GM21619 (cell line): ENCODE measurements around the gene MTMR12.
"Not testable (repeated sequence)": the region's sequence is repeated elsewhere in the genome, so short reads cannot be mapped to it uniquely, and the experiment has no call there.

Source experiments
- ATAC-seq: cut with Tn5 transposase; IDR thresholded peaks from one replicate; pipeline ENCODE4 v1.9.1; 2021; ENCODE audit not compliant: unreplicated experiment

The MTMR12 gene

DNA sequence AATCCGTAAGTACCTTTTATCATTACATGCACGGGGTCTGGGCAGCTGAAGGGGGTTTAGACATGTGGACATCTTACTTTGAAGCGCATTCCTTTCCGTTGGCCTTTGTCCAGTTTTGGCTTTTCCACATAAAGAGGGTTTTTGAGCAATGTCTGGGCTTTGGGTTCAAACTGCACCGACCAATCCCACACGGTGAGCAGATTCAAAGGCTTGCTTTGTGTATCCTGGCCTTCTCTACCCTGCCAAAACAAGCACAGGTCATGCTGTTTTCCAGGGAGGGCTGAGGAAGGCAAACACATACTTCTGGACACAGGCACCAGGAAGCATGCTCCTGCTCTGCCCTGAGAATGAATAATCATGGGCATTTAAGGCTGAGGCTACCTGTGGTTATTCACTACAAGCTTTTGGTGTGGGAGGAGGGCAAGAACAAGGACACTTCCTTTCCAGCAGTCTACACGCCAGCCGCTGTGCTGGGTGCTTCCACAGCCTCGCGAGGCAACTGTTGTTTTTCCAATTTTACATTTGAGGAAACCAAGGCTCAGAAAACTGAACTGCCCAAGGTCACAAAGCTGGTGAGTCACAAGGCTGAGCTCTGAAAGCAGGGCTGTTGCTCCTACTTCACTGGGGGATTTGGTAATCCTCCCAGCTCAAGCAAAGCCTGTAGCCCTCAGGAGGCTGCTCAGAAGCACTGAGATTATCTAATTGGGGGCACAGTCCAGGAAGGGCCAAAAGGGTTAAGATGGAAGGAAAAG, 78.9 kb downstream of the MTMR12 start:
- ATAC-seq = no peak

DNA sequence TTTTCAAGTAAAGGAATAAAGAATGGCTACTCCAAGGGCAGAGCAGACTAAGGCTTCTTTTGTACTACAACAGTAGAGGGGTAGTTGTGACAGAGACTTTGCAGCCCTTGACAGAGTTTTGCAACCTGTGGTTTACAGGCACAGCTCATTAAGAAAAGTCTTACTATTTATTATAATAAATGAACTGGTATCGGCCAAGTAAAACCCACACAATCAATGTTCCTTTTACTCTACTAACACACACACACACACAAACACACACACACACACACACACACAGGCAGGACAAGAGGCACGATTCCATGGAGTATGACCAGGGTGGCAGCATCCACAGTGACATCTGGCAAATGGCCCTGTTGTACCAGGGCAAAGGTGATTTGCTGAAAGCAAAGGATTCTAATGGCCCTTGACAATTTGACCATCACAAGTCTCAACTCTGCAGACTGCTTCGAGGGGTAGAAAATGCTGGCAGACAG, 79.5 kb downstream of the MTMR12 start:
- ATAC-seq = no peak

DNA sequence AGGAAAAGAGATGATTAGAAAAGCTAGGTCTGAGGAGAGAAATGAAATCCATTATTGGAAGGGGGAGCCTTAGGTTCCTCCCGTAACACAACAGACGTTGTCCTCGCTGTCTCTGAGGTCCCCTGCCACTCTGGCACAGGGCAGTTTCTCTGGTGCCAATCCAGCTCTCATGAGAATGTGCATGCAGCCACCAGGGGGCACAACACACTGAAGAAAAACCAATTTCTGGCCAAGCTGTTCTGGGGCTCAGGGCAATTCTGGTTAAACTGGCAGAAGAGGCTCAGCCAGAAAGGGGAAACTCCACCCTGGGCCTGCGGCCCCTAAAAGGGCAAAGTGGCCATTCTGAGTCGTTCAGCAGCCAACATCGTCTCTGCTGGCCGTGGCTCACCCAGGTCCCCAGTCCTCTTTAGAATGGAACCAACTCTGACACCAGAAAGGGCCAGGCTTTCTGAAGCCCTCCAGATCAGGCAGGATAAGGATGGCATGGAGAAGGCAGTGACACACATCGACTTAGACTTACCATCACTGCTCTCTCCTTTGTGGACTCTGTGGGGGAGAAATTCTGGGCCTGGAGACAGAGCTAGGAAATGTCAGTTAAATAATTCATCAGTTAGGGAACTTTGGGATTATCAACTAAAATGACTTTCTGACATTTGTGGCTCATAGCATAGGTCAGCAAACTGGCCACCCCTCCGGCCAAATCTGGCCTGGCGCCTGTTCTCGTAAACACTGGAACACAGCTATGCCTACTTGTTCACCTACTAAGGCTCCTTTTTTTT, 80.1 kb downstream of the MTMR12 start:
- ATAC-seq = peak; percentile 89

DNA sequence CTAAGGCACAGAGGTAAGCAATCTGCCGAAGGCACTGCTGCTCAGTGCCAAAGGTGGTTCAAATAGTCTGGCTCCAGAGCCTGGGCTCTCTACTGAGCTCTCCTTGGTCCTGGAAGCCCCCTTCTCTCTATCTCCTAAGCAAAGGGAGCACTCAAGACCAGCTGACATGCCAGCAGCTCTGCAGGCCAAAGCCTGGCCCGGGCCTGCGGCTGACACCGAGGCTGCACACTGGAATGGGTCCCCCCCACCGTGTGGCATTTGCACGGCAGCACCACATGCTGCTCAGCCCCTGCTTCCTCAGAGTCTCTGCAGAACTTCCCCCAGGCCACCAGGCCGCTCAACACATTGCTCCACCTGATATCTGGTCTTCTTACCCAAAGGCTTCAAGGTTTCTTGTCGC, 80.8 kb downstream of the MTMR12 start:
- ATAC-seq = peak; percentile 17

DNA sequence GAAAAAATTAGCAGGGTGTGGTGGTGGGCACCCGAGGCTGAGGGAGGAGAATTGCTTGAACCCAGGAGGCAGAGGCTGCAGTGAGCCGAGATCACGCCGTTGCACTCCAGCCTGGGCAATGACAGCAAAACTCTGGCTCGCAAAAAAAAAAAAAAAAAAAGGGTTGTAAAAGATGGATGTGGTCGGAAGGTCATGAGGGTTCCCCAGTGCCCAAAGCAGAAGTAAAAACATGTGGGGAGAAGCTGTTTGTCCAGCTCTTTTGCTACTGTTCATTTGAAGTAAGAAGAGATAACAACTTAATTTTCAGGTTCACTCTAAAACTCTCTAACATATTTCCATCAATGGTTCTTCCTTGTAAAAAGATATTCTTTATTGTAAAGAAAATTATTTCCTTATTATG, 81.5 kb downstream of the MTMR12 start:
- ATAC-seq = no peak

DNA sequence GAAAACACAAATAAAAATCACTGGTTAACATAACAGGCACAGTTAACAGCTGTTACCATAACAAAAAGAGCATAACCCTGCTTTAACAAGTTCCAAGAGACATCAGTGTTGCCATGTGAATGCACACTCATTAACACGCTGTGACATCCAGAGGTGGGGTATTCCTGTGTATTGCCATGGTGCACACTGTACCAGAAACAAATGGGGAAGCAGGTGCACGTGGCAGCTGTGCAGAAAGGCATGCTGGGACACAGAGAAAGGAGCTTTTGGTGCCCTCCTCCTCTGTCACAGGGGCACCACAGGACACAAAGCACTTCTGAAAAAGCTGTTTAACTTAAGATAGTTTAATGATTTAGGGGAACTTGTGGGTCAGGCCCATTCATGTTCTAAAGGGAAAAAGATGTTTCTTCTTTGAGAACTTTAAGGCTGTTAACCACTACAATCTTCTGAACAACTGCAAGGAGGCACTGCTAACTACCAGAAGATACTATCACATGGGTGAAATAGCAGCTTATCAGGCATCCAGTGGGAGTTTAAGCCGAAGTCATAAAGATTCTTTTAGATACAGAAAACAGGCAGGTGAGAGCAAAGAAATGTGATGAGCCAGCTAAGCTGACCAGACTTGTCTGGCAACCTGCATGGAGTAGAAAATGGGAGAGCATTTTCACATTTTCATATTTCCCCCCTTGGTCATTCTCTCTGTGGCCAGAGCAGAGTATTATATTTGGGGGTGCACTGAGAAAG, 82.2 kb downstream of the MTMR12 start:
- no peak for ATAC-seq

DNA sequence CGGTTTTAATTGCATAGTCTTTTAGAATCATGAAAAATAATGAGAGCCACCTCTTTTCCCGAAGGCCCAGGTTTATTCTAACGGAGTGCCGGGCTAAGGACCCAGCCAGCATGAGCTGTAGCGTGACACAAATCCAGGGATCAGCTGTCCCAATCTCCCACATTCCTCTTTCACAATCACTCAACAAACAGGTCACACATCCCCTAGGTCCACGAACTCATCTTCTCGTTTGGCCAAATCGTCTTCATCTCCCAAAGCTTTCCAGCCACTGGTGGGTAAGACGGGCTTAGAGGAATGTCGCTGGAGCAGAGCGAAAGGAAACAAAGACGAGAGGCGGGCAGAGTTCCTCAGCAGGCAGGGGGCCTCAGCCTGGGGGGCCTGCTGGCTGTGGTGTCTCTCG, 83.2 kb downstream of the MTMR12 start:
- no peak for ATAC-seq

DNA sequence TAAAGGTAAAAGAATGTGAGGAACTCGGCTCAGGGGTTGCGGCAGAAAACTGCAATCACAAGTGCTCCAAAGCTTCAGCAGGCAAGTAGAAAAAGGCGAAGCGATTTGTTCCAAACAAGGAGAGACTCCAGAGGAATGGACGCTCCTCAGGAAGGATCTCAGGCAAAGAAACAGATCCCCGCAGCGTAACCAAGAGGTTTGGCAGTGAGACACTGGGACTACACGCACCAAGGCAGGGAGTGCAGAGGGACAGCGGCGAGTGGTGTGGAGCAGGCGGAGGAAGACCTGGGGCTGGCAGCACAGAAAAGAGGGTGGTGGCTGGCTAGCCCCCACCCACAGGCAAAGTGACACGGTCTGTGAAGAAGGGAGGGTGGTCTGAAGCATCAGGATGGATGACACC, 83.9 kb downstream of the MTMR12 start:
- no peak for ATAC-seq

DNA sequence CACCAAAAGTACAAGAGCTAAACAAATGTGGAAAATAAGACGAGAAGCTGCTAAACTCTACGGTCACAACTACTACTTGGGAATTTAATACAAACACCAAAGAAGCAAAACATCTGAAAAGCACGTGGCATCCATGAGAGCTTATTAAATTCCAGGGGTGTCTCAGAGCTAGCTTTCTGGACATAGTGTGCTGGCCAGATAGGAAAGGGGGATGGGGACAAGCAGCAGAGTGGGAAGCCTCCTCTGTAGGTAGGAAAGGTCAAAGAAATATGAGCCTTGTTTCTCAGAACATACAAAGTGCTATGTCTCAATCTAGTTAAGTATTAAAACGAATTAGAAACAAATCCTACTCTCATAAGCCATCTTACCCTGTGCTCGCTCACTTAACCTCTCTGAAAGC, 87.3 kb downstream of the MTMR12 start:
- ATAC-seq = no peak

DNA sequence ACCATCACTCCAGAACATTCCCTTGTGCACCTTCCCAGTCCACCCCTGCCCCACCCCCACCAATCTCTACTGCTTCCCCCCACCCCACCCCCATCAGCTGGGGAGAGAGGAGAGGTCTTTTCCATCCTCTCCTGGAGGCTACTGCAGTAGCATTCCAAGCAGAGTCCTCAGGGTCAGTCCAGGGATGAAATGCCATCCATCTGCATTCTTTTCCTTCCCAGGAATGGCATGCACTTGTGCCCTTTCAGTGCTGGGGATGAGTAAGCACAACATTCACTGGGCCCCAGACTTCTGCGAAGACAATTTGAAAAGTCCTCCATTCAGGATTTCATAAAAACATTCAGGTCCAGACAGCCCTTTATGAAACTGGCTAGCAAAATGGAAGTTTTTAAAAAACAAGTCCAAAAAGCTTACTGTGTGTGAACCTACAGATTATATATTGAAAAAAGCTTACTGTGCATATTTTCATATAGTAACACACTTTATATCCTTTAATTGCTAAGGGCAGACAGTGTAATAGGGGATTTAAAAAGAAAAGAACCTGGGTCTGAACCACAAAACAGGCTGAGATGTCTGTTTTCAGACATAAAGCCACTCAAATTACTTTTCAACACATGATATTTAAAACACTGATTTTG, 88.6 kb downstream of the MTMR12 start:
- ATAC-seq = no peak

DNA sequence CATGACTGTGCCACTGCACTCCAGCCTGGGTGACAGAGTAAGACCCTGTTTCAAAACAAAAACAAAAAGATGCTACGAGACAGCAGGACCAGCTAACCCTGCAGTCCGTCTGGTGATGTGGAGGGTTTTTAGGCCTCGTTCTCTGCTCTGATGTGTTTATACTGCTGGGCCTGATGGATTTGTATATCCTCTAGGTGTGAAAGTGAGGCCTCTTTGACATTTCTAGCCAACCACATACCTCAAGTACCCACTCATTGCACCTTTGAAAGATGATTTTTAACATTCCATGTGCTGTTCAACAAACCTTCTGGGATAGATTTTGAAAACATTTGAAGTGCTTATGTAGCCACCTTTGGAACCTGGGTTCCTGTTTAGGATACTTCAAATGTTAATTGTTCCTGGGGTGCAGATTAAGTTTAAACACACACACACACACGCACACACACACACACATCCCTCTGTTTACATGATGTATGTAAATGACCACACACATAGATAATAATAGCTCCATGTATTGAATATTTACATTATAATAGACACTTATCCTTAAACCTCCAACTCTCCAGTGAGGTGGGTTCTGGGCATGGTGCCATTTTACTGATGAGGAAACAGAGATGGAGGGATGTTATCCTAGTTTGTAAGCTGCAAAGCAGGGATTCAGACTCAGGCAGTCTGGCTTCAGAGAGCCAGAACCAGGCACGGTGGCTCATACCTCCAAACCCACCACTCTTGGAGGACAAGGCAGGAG, 89.8 kb downstream of the MTMR12 start:
- ATAC-seq = no peak

DNA sequence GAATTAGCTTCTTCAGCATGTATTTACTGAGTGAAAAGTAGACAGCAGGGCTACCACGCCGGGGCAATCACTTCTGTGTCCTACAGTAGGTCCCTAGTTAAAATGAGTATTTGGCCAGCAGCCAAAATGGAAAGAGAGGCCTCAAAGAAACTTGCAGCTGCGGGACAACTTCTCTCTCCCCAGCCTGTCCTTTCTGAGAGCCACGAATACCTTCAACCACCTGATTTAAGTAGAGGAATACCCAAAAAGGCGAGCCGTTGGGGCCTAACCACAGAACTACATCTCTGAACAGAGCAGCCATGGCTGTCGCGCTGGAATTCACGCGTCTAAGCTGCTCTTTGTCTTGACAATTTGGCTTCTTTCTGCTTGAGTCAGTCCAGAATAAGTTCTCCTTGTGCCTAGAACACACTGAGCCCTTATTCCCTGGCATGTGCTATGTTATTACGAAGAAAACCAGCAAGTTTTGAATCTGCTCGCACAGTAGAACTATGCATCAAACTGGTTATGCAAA, 94.8 kb downstream of the MTMR12 start:
- ATAC-seq = no peak

DNA sequence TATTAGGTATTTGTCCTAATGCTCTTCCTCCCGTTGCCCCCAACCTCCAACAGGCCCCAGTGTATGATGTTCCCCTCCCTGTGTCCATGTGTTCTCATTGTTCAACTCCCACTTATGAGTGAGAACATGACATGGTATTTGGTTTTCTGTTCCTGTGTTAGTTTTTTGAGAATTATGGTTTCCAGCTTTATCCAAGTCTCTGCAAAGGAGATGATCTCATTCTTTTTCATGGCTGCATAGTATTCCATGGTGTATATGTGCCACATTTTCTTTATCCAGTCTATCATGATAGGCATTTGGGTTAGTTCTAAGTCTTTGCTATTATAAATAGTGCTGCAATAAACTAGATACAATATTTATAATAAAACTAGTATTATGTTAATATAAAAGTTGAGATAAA, 98.4 kb downstream of the MTMR12 start:
- not testable (repeated sequence) for ATAC-seq

DNA sequence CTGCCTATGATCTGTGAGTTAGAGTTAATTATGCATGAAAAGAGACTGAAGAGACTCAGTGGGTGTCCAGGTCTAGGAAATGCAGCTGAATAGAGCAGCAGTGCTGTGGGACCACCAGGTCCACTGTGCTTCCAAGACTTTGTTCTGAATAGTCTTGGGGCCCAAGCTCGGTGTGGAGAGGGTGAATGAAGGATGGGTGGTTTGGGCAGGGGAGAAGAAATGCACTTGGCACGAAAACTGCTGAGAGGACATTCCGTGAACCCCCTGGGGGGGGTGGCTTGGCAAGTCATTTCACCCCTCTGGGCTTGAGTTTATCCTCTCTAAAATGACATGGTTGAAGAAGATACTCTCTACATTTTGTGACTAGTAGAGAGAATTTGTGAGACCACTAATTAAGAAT, 102.6 kb downstream of the MTMR12 start:
- no peak for ATAC-seq

DNA sequence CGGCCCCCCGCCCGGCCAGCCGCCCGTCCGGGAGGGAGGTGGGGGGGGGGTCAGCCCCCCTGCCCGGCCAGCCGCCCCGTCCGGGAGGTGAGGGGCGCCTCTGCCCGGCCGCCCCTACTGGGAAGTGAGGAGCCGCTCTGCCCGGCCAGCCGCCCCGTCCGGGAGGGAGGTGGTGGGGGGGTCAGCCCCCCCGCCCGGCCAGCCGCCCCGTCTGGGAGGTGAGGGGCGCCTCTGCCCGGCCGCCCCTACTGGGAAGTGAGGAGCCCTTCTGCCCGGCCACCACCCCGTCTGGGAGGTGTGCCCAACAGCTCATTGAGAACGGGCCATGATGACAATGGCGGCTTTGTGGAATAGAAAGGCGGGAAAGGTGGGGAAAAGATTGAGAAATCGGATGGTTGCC, 103.9 kb downstream of the MTMR12 start:
- not testable (repeated sequence) for ATAC-seq

DNA sequence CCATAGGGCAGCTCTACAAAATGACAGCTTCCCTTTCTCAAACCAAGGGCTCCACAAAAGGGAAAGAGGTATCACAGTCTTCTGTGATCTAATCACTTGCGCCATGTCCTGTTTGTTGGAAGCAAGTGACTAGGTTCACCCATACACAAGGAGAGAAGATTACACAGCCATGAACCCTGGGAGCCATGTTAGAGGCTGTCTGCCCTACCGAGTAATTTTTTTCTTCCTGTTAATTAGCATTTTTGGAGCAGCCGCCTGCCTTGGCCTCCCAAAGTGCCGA, 105.4 kb downstream of the MTMR12 start:
- no peak for ATAC-seq

DNA sequence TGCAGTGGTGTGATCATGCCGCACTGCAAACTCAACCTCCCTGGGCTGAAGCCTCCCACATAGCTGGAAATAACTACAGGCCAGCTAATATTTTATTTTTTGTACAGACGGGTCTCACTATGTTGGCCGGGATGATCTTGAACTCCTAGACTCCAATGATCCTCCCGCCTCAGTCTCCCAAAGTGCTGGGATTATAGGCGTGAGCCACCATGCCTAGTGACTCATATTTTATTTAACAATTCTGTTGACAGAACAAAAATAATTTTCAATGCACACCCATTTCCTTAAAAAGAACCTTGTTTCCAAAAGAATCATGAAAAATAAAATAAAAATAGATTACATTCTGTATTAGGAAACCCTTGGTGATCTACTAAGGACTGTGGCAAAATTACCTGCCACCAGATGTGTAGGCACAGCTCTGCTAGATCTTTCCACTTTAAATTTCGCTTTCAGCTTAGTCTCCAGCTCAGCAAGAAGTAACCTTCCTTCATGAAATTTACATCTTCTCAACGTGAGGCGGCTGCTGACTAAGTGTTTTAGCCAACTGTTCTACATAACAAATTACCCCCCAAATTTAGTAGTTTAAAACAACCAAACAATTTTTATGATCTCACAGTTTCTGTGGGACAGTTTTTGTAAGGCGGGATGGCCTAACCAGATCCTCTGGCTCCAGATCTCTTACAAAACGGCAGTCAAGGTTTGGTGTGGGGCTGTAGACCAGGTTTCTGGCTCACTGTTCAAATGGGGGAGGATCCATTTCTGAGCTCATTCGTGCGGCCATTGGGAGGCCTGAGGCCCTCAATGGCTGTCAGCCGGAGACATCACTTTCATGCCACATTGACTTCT, 106.0 kb downstream of the MTMR12 start:
- peak; percentile 39 for ATAC-seq

DNA sequence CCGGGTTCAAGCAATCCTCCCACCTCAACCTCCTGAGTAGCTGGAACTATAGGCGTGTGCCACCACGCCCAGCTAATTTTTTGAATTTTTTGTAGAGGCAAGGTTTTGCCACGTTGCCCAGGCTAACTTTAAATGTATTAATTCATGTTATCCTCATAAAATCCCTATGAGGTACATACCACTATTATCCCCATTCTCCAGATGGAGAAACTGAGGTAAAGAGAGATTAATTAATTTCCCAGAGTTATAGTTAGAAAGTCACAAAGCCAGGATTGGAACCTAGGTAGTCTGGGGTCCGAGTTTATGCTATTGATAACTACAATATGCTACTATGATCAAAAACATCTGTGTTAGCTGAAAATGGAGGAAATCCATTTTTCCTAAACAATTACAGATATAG, 106.7 kb downstream of the MTMR12 start:
- ATAC-seq = no peak

DNA sequence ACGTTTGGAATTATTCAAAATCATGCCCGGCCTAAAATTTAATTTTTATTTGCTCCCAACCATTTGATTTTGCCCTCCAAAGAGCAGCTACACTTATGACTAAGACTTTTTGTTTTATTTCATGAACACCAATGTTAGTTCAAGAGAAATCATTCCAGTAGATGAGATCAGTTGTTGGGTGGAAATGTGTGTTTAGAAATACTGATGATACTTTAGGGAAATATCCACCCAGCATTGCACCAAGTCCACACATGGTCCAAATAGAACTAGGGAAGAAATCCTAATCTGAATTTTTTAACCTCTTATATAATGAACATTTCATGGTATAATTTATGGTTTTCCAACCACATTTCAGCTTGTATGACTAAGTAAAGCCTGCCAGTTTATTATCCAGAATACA, 110.3 kb downstream of the MTMR12 start:
- ATAC-seq = no peak
